ENCODE results near the gene RAB4B.

The RAB4B gene

GRCh38 chr19:40774916-40775631 is 3.0 kb upstream of the RAB4B start, which contains the start of gene MIA:
TSS of gene MIA (plus strand) at chr19:40775521. CDS start at chr19:40775543, 22 bp downstream.
- TF ChIP-seq CTCF (conservative IDR thresholded peaks at IDR 0.05; ENCODE audit: control insufficient read depth, insufficient read depth, low read depth, low read length) = no peak
- no peak within 1 kb of the TSS for H3K4me3 ChIP-seq (ENCODE audit: control insufficient read depth, low read depth, low read length)

GRCh38 chr19:40775632-40776022 is 2.4 kb upstream of the RAB4B start:
- no peak for DNase-seq (ENCODE audit: low read depth)
- no peak overlapping the region for H3K4me3 ChIP-seq (ENCODE audit: control insufficient read depth, low read depth, low read length)
- no peak for TF ChIP-seq CTCF (conservative IDR thresholded peaks at IDR 0.05; ENCODE audit: control insufficient read depth, insufficient read depth, low read depth, low read length)

More at GRCh38 chr19:40774916-40775631, 3.0 kb upstream of the RAB4B start, which contains the start of gene MIA:
- no peak for DNase-seq (ENCODE audit: low read depth)

- DNase-seq (ENCODE audit: low read depth) = no peak
- TF ChIP-seq CTCF (conservative IDR thresholded peaks at IDR 0.05; ENCODE audit: control insufficient read depth, insufficient read depth, low read depth, low read length) = no peak
- no peak overlapping the region for H3K4me3 ChIP-seq (ENCODE audit: control insufficient read depth, low read depth, low read length)
Measured at GRCh38 chr19:40776364-40776763, 1.7 kb upstream of the RAB4B start.

- H3K4me3 ChIP-seq (ENCODE audit: control insufficient read depth, low read depth, low read length) = peak overlapping the region; percentile 67
- no peak for TF ChIP-seq CTCF (conservative IDR thresholded peaks at IDR 0.05; ENCODE audit: control insufficient read depth, insufficient read depth, low read depth, low read length)
- DNase-seq (ENCODE audit: low read depth) = peak; percentile 89
Measured at GRCh38 chr19:40776932-40777644, 959 bp upstream of the RAB4B start.

- DNase-seq (ENCODE audit: low read depth) = no peak
- peak overlapping the region; percentile 67 for H3K4me3 ChIP-seq (ENCODE audit: control insufficient read depth, low read depth, low read length)
- no peak for TF ChIP-seq CTCF (conservative IDR thresholded peaks at IDR 0.05; ENCODE audit: control insufficient read depth, insufficient read depth, low read depth, low read length)
Measured at GRCh38 chr19:40777645-40777936, 456 bp upstream of the RAB4B start.

- TF ChIP-seq CTCF (conservative IDR thresholded peaks at IDR 0.05; ENCODE audit: control insufficient read depth, insufficient read depth, low read depth, low read length) = no peak
- DNase-seq (ENCODE audit: low read depth) = peak; percentile 55
- H3K4me3 ChIP-seq (ENCODE audit: control insufficient read depth, low read depth, low read length) = peak overlapping the region; percentile 67
Measured at GRCh38 chr19:40778706-40779284, 748 bp downstream of the RAB4B start.
